ELF-1 (cell line): ENCODE data around the gene EML6.
A peak's percentile ranks its signal among the peaks of the same experiment; 100 is the strongest.

Source experiments
- DNase-seq: peaks from one replicate; pipeline ENCODE4 v3.0.0-alpha.2; 2016; ENCODE audit warnings: low read depth, low spot score

The EML6 gene

GRCh38 chr2:54995553-54995952 is 272.1 kb downstream of the EML6 start:
- DNase-seq, result no peak

DNA sequence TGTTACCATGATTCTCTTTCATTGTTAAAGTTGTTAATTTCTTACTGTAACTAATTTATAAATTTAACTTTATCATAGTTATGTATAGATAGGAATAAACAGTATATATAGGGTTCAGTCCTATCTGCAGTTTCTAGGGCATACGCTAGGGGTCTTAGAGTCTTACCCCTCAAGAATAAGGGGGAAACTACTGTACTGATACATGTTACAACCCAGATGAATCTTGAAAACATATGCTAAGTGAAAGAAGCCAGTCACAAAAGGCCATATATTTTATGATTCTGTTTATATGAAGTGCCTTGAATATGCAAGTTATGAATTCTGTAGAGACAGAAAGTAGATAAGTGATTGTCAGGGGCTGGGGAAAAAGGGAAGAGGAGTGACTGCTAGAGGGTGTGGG is 274.4 kb downstream of the EML6 start:
- no peak for DNase-seq

GRCh38 chr2:54999182-54999581 is 275.7 kb downstream of the EML6 start:
- no peak for DNase-seq

GRCh38 chr2:55000341-55000740 is 276.9 kb downstream of the EML6 start:
- DNase-seq, result no peak

DNA sequence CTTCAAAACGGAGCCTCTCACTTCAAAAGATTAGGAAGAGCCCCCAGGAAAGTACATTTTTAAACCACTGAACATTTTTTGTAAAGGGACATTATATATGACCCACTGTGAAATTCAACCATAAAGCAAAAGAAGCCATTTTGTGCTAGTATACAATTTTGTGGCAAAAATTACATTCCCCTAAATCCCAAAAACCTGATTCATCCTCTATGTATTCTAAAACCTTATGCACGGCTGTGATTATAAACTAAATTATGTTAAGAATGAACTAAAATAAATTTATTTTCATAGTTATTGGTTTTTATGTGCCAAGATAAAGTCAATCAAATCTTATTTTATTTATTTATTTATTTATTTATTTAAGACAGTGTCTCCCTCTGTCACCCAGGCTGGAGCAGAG is 278.3 kb downstream of the EML6 start:
- no peak for DNase-seq

GRCh38 chr2:55003706-55004639 is 280.5 kb downstream of the EML6 start:
- no peak for DNase-seq

DNA sequence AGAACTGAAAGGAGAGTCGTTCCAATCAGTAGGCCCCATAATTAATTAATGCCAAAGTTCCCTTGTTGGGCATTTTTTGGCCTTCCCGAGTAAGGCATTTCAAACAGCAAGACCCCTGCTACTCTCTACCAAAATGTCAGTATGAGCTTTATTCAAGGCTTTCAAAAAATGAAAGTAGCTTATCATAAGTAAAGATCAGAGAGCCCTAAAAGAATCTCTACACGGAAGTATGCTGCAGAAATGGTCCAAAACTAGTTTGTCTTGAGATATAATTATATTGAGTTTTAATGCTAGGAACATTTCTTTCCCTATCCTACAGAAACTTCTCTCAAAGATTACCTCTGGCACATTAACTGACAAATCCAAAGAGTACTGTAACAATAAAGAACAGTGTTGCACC is 282.8 kb downstream of the EML6 start:
- no peak for DNase-seq

DNA sequence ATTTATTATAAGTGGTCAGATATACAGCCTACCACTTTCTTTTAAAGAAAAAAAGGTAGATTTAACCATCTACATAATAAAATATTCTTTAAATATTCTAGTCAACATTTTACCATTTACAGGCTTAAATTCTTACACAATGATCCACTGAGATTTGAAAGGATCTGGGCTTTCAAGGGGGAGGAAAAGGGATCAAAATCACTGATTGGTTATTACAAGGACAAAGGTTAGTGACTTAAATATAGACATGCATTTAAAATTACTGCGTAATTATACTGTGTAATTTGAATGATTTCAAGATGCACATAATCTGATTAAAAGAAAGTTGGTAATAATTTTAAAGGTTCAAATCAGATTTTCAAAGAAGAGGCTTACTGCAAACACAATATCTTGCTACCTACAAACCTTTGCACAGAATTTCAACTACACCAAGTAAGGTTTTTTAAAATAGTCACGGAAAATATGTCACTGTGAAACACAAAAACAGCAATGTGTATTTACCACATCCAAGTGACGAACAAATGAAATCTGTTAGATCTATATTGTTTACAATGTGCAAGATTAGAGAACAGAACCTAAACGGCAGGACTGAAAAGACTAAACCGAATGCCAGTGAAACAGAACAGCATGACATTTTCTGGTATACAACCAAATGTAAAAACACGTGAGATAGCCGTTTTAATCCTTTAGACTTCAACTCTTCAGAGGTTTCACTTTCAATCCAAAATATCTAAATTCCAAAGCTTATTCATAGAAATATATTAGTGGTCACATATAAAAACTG is 286.0 kb downstream of the EML6 start:
- DNase-seq, result no peak

- no peak for DNase-seq
Observed at GRCh38 chr2:55010149-55010591, 286.7 kb downstream of the EML6 start.

DNA sequence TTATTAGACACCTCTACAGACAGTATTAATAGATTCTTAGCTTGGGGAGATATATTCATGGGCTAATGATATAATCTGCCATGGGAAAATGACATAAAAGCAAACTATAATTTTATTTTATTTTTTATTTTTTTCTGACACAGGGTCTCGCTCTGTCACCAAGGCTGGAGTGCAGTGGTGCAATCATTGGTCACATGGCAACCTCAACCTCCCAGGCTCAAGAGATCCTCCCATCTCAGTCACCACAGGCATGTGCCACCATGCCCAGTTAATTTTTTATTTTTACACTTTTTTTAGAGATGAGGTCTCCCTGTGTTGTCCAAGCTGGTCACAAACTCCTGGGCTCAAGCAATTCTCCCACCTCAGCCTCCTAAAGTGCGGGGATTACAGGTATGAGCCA is 287.5 kb downstream of the EML6 start:
- no peak for DNase-seq

DNA sequence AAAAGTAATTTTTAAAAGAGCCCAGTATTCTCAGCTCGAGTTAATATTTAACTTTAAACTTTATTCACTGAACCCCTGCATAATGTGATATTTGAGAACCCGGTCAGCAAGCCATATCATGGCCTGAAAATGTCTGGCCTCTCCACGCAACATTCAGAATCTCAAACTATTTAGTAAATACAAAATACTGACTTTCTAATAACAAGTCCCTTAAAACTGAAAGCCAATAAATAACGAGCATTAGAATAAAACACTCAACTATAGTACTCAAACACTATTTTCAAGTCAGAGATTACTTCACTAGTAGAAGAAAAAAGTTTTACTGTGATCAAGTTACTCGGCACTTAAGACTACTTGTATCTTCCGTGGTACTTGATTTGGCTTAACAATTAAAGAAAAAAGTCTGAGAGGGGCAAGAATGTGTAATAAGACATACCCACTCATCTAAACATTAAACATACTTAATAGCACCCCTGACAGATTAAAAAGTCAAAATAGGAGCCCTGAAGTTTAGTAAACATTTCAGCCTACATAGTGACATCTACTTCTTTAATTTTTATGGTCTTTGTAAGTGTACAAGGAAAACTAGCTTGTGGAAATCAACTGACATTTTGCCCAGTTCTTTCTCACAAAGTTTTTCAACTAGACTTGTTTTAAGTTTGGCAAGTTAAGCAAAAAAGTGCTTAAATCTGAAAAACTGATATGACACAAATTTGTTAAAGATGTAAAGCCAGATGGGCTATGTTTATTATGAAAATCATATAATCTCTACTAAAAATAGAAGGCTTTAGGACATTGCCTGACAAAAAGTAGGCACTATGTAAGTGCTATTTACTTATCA is 288.6 kb downstream of the EML6 start:
- DNase-seq, result no peak

GRCh38 chr2:55012672-55013484 is 289.4 kb downstream of the EML6 start:
- DNase-seq, result no peak

GRCh38 chr2:55013936-55014335 is 290.5 kb downstream of the EML6 start:
- no peak for DNase-seq

- peak; percentile 21 for DNase-seq
Observed at GRCh38 chr2:55014962-55015939, 291.8 kb downstream of the EML6 start.

DNA sequence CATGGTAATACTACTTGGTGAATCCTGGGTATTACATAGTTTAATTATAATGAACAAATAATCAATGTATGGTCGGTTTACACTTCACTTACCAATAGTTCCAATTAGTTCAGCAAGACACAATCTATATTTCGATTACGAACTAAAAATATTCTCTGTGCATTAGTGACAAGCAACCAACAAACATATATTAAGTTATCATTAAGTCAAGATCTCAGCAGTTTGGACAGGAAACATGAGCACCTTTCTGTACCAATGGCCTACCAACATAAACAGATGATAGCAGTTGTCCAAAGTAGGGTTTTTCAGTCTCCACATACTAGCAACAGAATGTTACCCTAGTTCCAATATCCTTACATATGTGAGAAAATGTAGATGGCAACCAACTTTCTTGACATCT is 294.0 kb downstream of the EML6 start:
- no peak for DNase-seq

- DNase-seq, result no peak
Observed at GRCh38 chr2:55017880-55018279, 294.4 kb downstream of the EML6 start.

- no peak for DNase-seq
Observed at GRCh38 chr2:55018619-55019018, 295.2 kb downstream of the EML6 start.

GRCh38 chr2:55019526-55020258 is 296.2 kb downstream of the EML6 start:
- DNase-seq, result no peak
